Psoas muscle (tissue), 8 donors: Measurements from ENCODE around the gene MPRIP. TPM values are rescaled to one million over a fixed set of nuclear protein-coding genes. Genes with fewer than 3 reads are reported as not detected.
A peak's percentile ranks its signal among the peaks of the same experiment; 100 is the strongest.
"Not testable (repeated sequence)": the region's sequence is repeated elsewhere in the genome, so short reads cannot be mapped to it uniquely, and the experiment has no call there.

Experiments used
- ATAC-seq, 4 donors: fragments of 200-7000 bp; cut with Tn5 transposase; one replicate each; pipeline ENCODE4 v1.9.1; 2020; ENCODE audit warnings: moderate library complexity in 3 of 4, mild to moderate bottlenecking in 2 of 4
- DNase-seq, 2 donors: peaks; one replicate each; pipeline ENCODE4 v3.0.0-alpha.2; 2020
- H3K27ac ChIP-seq: fragments of 200-600 bp; one replicate; pipeline ENCODE4 v1.8.0; 2022
- H3K27me3 ChIP-seq, 3 donors: fragments of 200-600 bp in 1 of 3; one replicate each; pipeline versions ENCODE4 v1.6.1 to v1.8.0; 2013 to 2022; ENCODE audit warnings: low read length in 2 of 3, mild to moderate bottlenecking in 2 of 3, moderate library complexity in 1 of 3; ENCODE audit not compliant: insufficient read depth in 3 of 3
- H3K36me3 ChIP-seq, 2 donors: fragments of 200-600 bp in 1 of 2; one replicate each; pipeline versions ENCODE4 v1.6.1 to v1.8.0; 2013 to 2022; ENCODE audit warnings: low read depth in 1 of 2, mild to moderate bottlenecking in 1 of 2, moderate library complexity in 1 of 2; ENCODE audit not compliant: insufficient read depth in 1 of 2
- H3K4me1 ChIP-seq: fragments of 200-600 bp; one replicate; pipeline ENCODE4 v1.8.0; 2022
- H3K4me3 ChIP-seq: fragments of 200-600 bp; one replicate; pipeline ENCODE4 v1.8.0; 2022; ENCODE audit warnings: mild to moderate bottlenecking
- H3K9me3 ChIP-seq: fragments of 200-600 bp; one replicate; pipeline ENCODE4 v1.8.0; 2022
- WGBS, 3 donors: extraction: QIAGEN DNeasy Blood & Tissue Kit; methylation state at CpG; one replicate each; pipeline versions ENCODE4 v1.1.6 to v1.1.7; 2013; 5-methylcytosine and 5-hydroxymethylcytosine counted together
- intact Hi-C, 2 donors: fragments of 100-400 bp; cut with DNase I; formaldehyde crosslinking; loops; one replicate each; pipeline versions ENCODE4 v1.11.0 to v1.14.2; 2022
- polyA plus RNA-seq, 3 donors: library from polyadenylated mRNA; stranded (reverse); fragments of 200-250 nt; gene quantifications; one replicate each; pipeline ENCODE4 v1.2.3, GENCODE V29; 2013
- total RNA-seq, 4 donors: library from RNA; stranded (reverse); fragmentation: NEBNext Ultra II Directional in 2 of 4; extraction: Animal tissue kit (Norgen Biotek cat#: 25700) in 2 of 4; gene quantifications; one replicate each; pipeline versions ENCODE4 v1.2.1 to v1.2.4, GENCODE V29; 2021 to 2023
- TF ChIP-seq, protein P1 (sequence below): fragments of 200-600 bp; IDR thresholded peaks from one replicate; pipeline ENCODE4 v1.8.0; 2022; ENCODE audit warnings: antibody characterized with exemption
- donor health status: healthy with polysubstance abuse.
- donor health status: DM: no; HTN: no; CAD: no; lungs with moderate emphysema.
- donor health status: Bipolar disorder and iron deficiency.
- donor health status: healthy.
- donor health status: DM: yes; HTN: yes; CAD: no.
- donor health status: DM: no; HTN: no; CAD: no.
- donor health status: DM: no; HTN: no; CAD: no.
- donor health status: DM: yes; HTN: yes; CAD: no.

Gene MPRIP
- total and polyA plus RNA-seq, 7 donors: 142 to 322 (median 244) TPM

DNA sequence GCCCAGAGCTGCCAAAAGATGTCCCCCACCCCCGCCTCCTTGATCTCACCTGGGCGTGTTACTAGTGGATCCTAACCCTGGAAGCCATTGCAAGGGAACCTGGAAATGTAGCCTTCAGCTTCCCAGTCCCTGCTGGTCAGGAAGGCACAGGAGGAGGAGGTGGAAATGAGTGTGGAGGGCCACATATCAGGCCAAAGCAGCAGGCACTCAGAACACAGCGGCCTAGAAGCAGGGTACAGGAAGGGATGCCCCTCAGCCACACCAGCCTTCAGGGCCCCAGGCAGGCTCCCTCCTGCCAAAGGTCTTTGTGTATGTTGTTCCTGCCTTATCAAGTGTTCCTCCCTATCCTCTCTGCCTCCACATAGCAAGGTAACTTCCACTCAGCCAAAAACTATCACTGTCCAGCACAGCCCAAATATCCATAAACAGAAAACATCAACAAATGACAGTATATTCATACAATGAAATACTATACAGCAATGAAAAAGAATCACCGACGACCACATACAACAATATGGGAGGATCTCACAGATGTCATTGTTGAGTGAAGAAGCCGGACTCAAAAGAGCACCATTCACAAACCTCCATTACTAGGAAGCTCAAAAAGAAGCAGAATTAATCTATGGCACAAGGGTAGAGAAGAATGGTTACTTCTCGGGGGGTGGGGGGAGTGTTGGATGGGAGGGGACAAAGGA is 42.2 kb upstream of the MPRIP start:
- no peak for ATAC-seq
- H3K4me3 ChIP-seq: no peak overlapping the region
- H3K36me3 ChIP-seq: no peaks in the 10 kb centered on the region
- peaks cover 3% of the 10 kb centered on the region for H3K4me1 ChIP-seq
- no peak overlapping the region for H3K27ac ChIP-seq
- TF ChIP-seq, protein P1, sequence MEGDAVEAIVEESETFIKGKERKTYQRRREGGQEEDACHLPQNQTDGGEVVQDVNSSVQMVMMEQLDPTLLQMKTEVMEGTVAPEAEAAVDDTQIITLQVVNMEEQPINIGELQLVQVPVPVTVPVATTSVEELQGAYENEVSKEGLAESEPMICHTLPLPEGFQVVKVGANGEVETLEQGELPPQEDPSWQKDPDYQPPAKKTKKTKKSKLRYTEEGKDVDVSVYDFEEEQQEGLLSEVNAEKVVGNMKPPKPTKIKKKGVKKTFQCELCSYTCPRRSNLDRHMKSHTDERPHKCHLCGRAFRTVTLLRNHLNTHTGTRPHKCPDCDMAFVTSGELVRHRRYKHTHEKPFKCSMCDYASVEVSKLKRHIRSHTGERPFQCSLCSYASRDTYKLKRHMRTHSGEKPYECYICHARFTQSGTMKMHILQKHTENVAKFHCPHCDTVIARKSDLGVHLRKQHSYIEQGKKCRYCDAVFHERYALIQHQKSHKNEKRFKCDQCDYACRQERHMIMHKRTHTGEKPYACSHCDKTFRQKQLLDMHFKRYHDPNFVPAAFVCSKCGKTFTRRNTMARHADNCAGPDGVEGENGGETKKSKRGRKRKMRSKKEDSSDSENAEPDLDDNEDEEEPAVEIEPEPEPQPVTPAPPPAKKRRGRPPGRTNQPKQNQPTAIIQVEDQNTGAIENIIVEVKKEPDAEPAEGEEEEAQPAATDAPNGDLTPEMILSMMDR: no peak
- intact Hi-C loops: loop anchor here (5.0 to 10.0 kb wide), 6 partner anchors 125 to 645 kb away; no protein-coding TSS in a partner anchor
- no peaks in the 10 kb centered on the region for H3K27me3 ChIP-seq
- WGBS, 3 donors: 88 to 91% (median 89%) methylated on average over 7 of the region's 7 CpGs
- no peak for DNase-seq
- no peaks in the 10 kb centered on the region for H3K9me3 ChIP-seq

DNA sequence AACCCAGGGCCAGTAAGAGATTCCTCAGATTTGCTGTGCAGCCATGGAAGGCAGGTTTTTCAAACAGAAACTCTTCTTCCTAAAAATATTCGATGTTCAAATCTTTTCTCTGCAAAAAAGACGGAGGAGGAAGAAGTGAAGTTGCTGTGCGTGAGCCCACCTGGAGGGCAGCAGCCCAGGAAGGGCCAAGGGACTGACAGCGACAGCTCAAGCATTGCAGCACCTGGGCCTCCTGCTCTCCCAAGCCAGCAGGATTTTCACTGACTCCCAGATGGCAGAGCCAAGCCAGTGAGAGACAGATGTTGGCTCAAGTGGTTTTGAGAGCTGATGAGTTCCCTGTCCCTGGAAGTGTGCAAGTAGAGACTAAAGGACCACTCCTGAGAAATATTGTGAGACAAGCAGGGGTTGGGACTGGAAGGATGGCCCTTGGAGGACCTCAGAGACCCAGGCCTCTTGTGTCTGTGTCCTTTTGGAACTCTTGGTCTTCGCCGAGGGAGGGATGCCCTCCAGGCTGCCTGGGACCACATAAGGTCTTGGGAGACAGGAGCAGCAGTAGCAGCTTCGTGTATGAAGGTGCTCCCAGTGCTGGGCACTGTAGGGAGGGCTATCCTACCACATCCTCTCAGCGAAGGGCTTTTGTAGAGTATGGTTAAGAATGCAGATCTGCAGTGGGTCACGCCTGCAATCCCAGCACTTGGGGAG is 41.0 kb upstream of the MPRIP start:
- intact Hi-C loops: loop anchor here in 1 of 2 donors (5.0 to 10.0 kb wide), 5 partner anchors 124 to 644 kb away; no protein-coding TSS in a partner anchor
- no peak for DNase-seq
- H3K9me3 ChIP-seq: no peaks in the 10 kb centered on the region
- ATAC-seq: peak; percentile 4 to 34 (median 13)
- no peaks in the 10 kb centered on the region for H3K36me3 ChIP-seq
- peaks cover 3% of the 10 kb centered on the region for H3K4me1 ChIP-seq
- TF ChIP-seq, protein P1: no peak
- 77 to 81% (median 77%) methylated on average over 9 of the region's 9 CpGs for WGBS, 3 donors
- no peak overlapping the region for H3K4me3 ChIP-seq
- no peaks in the 10 kb centered on the region for H3K27me3 ChIP-seq
- H3K27ac ChIP-seq: no peak overlapping the region

DNA sequence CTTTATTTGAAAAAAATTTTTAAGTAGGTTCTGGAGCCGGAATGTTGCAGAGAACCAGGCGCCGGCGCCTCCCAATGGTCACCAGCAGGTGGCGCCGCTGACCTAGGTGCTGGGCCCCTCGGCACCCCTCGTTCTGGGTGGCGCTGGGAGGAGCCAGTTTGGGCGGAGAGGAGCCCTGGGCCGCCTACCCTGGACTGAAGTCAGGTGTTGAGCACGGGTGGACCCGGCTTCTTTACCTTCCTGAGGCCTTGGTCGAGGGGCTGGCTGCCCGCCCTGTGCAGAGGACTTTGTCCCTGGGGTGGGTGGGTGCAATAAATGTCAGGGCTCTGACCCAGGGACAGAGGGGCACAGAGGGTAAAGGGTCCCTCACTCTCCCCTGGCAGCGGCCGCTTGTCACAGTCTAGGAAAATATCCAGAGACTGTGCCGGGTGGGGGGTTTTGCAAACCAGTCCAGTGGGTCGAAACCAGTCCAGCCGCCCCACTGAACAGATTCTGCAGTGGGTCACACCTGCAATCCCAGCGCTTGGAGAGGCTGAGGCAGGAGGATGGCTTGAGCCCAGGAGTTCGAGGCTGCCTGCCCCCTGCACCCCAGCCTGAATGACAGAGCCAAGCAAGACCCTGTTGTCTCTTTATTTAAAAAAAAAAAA is 40.3 kb upstream of the MPRIP start:
- Histone ChIP-seq H3K4me1 (peaks cover 3% of the 10 kb centered on the region), H3K27me3 (no peaks in the 10 kb centered on the region), H3K36me3 (no peaks in the 10 kb centered on the region), H3K27ac (no peak overlapping the region), H3K4me3 (no peak overlapping the region), H3K9me3 (no peaks in the 10 kb centered on the region)
- 20 to 24% (median 21%) methylated on average over 22 of the region's 22 CpGs for WGBS, 3 donors
- intact Hi-C loops: loop anchor here in 1 of 2 donors (5.0 to 10.0 kb wide), 5 partner anchors 123 to 643 kb away; no protein-coding TSS in a partner anchor
- ATAC-seq (peak; percentile 86 to 95 (median 89)), DNase-seq (peak; percentile 80 to 87)
- TF ChIP-seq, protein P1: peak; percentile 97

DNA sequence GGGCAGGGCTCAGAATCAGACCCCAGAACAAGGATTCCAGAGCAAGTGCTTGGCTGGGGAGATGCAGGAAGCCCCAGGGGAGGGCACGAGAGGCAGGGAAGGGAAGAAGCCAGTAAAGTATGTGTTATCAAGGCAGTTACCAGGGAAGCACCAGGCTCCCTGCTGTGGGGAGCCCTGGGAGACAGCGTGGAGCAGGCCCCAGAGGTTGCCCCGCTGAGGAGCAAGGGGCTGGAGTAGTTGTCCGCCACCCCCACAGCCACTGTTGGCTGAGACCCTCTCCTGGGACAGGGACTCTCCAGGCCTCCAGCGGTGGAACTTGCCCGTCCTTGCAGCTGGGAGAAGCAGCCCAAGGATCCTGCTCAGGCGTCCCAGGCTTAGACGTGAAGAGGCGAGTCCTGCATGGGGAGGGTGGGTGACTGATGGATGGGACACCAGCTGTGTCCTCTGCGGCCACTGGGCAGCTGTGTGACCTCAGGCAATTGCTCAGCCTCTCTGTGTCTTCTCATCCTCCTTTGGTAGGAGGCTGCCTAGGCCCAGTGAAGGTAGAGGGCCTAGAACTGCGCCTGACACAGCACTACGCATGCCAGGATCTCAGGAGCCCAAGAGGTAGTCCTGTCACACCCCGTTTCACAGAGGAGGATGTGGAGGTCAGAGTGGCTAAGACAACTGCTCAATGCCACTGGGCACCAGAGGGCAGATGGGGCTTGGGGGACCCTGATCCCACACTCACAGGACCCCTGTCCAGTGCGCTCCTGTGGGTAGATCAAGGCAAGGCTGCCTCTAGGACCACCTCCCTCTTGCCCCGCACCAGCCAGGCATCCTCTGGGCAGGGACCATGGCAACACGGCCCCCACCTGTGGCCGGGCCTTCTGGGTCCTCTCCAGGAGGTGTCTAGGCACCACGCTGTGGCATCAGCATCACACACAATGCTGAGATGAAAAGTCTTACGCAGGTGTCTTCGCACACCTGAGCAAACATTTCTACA is 39.2 kb upstream of the MPRIP start:
- intact Hi-C loops: loop anchor here in 1 of 2 donors (5.0 to 10.0 kb wide), 5 partner anchors 122 to 642 kb away; no protein-coding TSS in a partner anchor
- WGBS, 3 donors: 88 to 93% (median 93%) methylated on average over 20 of the region's 20 CpGs

More for the DNA sequence above, 39.2 kb upstream of the MPRIP start:
- peak in 1 of 2 donors; percentile 34 for DNase-seq
- H3K36me3 ChIP-seq, H3K4me3 ChIP-seq, H3K4me1 ChIP-seq, ATAC-seq, H3K9me3 ChIP-seq, H3K27me3 ChIP-seq, H3K27ac ChIP-seq: not testable (repeated sequence)
